Measurements from ENCODE around the gene NTMT1.
A peak's percentile ranks its signal among the peaks of the same experiment; 100 is the strongest.

NTMT1 gene

DNA sequence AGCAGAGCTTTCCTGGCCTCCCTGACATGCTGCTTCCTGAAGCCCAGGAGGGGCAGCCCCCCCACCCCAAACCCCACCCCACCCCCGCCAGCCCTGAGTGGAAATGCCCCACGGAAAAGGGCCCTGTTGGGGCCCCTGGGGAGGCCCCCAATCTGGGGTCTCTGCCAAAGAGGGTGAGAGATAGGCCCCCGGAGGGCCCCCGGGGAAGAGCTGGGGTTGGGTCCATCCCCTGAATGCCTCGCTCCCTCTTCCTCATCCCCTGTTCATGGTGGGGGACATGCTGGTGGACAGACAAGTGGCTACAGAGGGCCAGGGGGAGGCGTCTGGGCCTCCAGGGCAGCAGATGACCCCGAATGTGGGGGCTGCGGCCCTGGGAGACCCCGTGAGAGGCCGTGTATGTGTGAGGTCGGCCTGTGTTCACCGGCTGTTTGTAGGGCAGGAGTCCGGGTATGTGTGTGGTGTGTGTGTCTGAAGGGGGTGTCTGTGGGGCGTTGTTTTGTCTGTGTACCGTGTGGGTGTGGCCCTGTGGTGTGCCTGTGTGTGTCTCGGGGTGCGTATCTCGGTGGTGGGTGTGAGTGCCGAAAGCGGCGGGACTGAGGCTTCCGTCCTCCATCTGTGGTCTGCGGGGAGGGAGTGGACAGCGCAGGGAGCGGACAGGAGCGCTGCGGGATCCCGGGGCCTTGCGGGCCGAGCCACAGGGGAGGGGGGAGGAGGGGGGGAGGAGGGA, 16.3 kb upstream of the NTMT1 start:
- Histone ChIP-seq H3K9ac (ENCODE audit: low read length) (no peak overlapping the region), H4K20me1 (ENCODE audit: insufficient read depth, low read length) (no peaks in the 10 kb centered on the region), H3F3A (ENCODE audit: insufficient read depth, low read length) (no peaks in the 10 kb centered on the region), H3K4me3 (ENCODE audit: low read depth, low read length, poor library complexity, severe bottlenecking) (peak overlapping the region; percentile 66), H3K27ac (ENCODE audit: low read depth, low read length, poor library complexity, severe bottlenecking) (no peak overlapping the region), H3K4me2 (ENCODE audit: low read length) (0 out of 2 replicates have a peak overlapping the region, but pooled peaks have one; percentile 20), H3K36me3 (ENCODE audit: insufficient read depth, low read length) (no peaks in the 10 kb centered on the region), H3K27me3 (ENCODE audit: insufficient read depth, low read length) (no peaks in the 10 kb centered on the region), H3K4me1 (ENCODE audit: insufficient read depth, low read length, severe bottlenecking) (peaks cover 6% of the 10 kb centered on the region), H3K79me2 (ENCODE audit: insufficient read depth, low read length) (no peaks in the 10 kb centered on the region), H3K9me2 (ENCODE audit: low read depth, low read length) (no peaks in the 10 kb centered on the region), H2AFZ (ENCODE audit: low read length) (no peak overlapping the region), H3K9me3 (ENCODE audit: low read length) (no peaks in the 10 kb centered on the region)
- TF ChIP-seq, protein P1, sequence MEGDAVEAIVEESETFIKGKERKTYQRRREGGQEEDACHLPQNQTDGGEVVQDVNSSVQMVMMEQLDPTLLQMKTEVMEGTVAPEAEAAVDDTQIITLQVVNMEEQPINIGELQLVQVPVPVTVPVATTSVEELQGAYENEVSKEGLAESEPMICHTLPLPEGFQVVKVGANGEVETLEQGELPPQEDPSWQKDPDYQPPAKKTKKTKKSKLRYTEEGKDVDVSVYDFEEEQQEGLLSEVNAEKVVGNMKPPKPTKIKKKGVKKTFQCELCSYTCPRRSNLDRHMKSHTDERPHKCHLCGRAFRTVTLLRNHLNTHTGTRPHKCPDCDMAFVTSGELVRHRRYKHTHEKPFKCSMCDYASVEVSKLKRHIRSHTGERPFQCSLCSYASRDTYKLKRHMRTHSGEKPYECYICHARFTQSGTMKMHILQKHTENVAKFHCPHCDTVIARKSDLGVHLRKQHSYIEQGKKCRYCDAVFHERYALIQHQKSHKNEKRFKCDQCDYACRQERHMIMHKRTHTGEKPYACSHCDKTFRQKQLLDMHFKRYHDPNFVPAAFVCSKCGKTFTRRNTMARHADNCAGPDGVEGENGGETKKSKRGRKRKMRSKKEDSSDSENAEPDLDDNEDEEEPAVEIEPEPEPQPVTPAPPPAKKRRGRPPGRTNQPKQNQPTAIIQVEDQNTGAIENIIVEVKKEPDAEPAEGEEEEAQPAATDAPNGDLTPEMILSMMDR (IDR thresholded peaks at IDR 0.05; ENCODE audit: low read length): no peak
- TF ChIP-seq EZH2 (IDR thresholded peaks at IDR 0.05; ENCODE audit: borderline replicate concordance, low read length): no peak

DNA sequence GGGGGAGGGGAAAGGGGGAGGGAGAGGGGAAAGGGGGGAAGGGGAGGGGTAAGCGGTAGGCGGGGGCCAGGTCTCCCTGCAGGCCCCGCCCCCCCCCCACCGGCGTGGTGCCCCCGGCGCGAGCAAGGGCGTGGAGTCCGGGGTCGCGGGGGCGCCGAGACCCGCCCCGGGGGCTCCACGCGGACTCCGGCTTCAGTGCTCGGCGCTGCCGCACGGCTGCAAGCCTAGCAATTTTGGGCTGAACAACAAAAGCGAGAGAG, 15.8 kb upstream of the NTMT1 start:
- Histone ChIP-seq H3K9ac (ENCODE audit: low read length) (peak overlapping the region; percentile 55; the same call in 1 of the 2 replicates), H3K27me3 (ENCODE audit: insufficient read depth, low read length) (no peaks in the 10 kb centered on the region), H3K79me2 (ENCODE audit: insufficient read depth, low read length) (no peaks in the 10 kb centered on the region), H3K4me2 (ENCODE audit: low read length) (peak overlapping the region; percentile 78), H3K4me3 (ENCODE audit: low read depth, low read length, poor library complexity, severe bottlenecking) (peak overlapping the region; percentile 66), H2AFZ (ENCODE audit: low read length) (no peak overlapping the region), H4K20me1 (ENCODE audit: insufficient read depth, low read length) (no peaks in the 10 kb centered on the region), H3K4me1 (ENCODE audit: insufficient read depth, low read length, severe bottlenecking) (peaks cover 6% of the 10 kb centered on the region), H3F3A (ENCODE audit: insufficient read depth, low read length) (no peaks in the 10 kb centered on the region), H3K9me2 (ENCODE audit: low read depth, low read length) (no peaks in the 10 kb centered on the region), H3K36me3 (ENCODE audit: insufficient read depth, low read length) (no peaks in the 10 kb centered on the region), H3K9me3 (ENCODE audit: low read length) (no peaks in the 10 kb centered on the region), H3K27ac (ENCODE audit: low read depth, low read length, poor library complexity, severe bottlenecking) (no peak overlapping the region)
- no peak for TF ChIP-seq EZH2 (IDR thresholded peaks at IDR 0.05; ENCODE audit: borderline replicate concordance, low read length)
- TF ChIP-seq, protein P1 (IDR thresholded peaks at IDR 0.05; ENCODE audit: low read length): no peak

DNA sequence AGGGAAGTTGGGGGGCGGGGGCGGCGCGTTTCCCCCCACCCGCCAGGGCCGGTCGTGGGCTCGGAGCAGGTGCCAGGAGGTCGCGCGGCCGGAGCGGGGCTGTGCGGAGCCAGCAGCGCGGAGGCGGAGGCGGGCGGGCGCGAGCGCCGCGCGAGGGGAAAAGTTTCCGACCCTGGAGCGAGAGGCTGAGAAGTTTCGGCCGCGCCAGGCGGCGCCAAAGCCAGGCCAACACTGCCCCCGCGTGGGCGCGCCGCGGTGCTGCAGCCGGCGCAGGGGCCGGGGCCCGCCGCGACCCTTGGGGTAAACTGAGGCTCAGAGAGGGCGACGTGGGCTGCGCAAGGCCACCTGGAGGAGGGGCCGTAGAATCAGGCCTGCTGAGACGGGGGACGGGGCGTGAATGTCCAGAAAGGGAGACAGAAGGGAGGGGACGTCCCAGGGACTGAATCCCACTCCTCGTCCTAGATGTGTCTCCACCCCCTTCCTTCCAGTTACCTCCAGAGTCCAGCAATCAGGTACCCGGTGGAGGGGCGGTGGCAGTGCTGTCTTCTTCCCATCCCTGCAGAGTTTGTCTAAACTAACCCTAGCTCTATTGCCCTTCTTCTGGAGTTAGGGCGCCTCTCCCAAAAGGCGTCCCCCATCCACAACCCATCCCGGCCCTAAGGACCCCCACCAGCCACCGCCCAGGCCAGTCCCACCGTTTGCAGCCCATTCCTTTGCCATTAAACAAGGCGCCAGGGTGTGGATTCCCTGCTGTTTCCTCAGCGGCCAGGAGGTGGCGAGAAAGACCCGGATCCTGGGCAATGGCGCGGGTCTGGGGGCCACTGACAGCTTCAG, 15.3 kb upstream of the NTMT1 start:
- Histone ChIP-seq H3K4me3 (ENCODE audit: low read depth, low read length, poor library complexity, severe bottlenecking) (peak overlapping the region; percentile 66), H3K9me2 (ENCODE audit: low read depth, low read length) (no peaks in the 10 kb centered on the region), H3K9ac (ENCODE audit: low read length) (peak overlapping the region; percentile 55; the same call in 1 of the 2 replicates), H2AFZ (ENCODE audit: low read length) (no peak overlapping the region), H3K4me2 (ENCODE audit: low read length) (peak overlapping the region; percentile 78), H4K20me1 (ENCODE audit: insufficient read depth, low read length) (no peaks in the 10 kb centered on the region), H3K79me2 (ENCODE audit: insufficient read depth, low read length) (no peaks in the 10 kb centered on the region), H3K9me3 (ENCODE audit: low read length) (no peaks in the 10 kb centered on the region), H3K27ac (ENCODE audit: low read depth, low read length, poor library complexity, severe bottlenecking) (no peak overlapping the region), H3K36me3 (ENCODE audit: insufficient read depth, low read length) (no peaks in the 10 kb centered on the region), H3K4me1 (ENCODE audit: insufficient read depth, low read length, severe bottlenecking) (peaks cover 6% of the 10 kb centered on the region), H3K27me3 (ENCODE audit: insufficient read depth, low read length) (no peaks in the 10 kb centered on the region), H3F3A (ENCODE audit: insufficient read depth, low read length) (no peaks in the 10 kb centered on the region)
- TF ChIP-seq EZH2 (IDR thresholded peaks at IDR 0.05; ENCODE audit: borderline replicate concordance, low read length): no peak
- TF ChIP-seq, protein P1 (IDR thresholded peaks at IDR 0.05; ENCODE audit: low read length): peak; percentile 66
